ENCODE results near the gene AFF3. TPM values are rescaled to one million over a fixed set of nuclear protein-coding genes. Genes with fewer than 3 reads are reported as not detected.
"Not testable (repeated sequence)": the region's sequence is repeated elsewhere in the genome, so short reads cannot be mapped to it uniquely, and the experiment has no call there.

The AFF3 gene
- total and polyA plus RNA-seq, 3 experiments from 2014 or later = 0.48 to 1.3 (median 0.53) TPM

DNA sequence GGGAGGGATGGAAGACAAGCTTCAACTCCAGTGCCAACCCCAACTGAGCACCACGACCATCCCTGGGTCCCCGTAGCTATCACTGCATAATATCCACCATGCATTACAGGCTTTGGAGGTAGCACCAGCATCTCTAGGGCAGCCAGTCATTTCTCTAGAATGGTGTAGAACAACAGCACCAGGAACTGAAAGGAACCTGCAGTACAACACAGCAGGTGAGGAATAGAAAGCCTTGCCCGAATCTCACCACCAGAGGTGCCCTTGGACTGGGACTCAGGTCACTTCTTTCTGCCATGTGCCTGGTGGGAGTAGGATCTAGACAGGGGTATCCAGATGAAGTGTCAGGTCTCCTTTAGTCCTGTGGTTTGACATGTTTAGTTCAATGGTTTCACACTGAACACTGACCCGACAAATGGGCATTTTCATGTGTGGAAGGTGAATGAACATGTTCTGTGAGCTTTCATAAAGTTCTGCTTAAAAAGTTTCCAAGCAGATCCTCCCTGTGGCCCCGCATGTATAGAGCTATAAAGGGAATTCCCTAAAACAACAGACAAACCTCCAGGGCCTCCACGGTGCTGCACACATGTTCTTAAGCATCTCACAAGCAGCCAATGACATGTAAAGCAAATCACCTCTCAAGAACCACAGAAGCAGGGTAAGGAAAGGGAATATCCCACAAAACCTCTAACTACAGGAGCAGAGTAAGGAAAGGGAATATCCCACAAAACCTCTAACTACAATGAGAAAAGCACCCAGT is 208.3 kb downstream of the AFF3 start:
- no peaks in the 10 kb centered on the region for H3K36me3 Mint-ChIP-seq
- CTCF ChIA-PET = no interaction called here
- peaks cover 0 to 2% of the 10 kb centered on the region in 2 donors for H3K27me3 Mint-ChIP-seq

GRCh38 chr2:99933491-99933890 is 208.9 kb downstream of the AFF3 start:
- H3K4me3 ChIP-seq (ENCODE audit: low read length); DNase-seq; H3K36me3 ChIP-seq (ENCODE audit: insufficient read depth, low read length); POLR2A ChIA-PET; H3K9me3 Mint-ChIP-seq; H3K27ac Mint-ChIP-seq; H3K4me1 Mint-ChIP-seq; H3K27me3 Mint-ChIP-seq; H3K36me3 Mint-ChIP-seq; H3K27me3 ChIP-seq (ENCODE audit: insufficient read depth, low read length, poor library complexity, severe bottlenecking); H3K9me3 ChIP-seq (ENCODE audit: low read length); H3K4me3 Mint-ChIP-seq; CTCF ChIA-PET; H3K4me1 ChIP-seq (ENCODE audit: insufficient read depth, low read length); H3K27ac ChIP-seq (ENCODE audit: low read depth, low read length): not testable (repeated sequence)

More for the DNA sequence above, 208.3 kb downstream of the AFF3 start:
- Histone ChIP-seq H3K36me3 (ENCODE audit: insufficient read depth, low read length) (no peaks in the 10 kb centered on the region), H3K9me3 (ENCODE audit: low read length) (no peaks in the 10 kb centered on the region), H3K4me1 (ENCODE audit: insufficient read depth, low read length) (no peaks in the 10 kb centered on the region), H3K27me3 (ENCODE audit: insufficient read depth, low read length, poor library complexity, severe bottlenecking) (no peaks in the 10 kb centered on the region), H3K27ac (ENCODE audit: low read depth, low read length) (no peak overlapping the region), H3K4me3 (ENCODE audit: low read length) (no peak overlapping the region)
- POLR2A ChIA-PET = no interaction called here
- Mint-ChIP-seq H3K4me3 (no peak overlapping the region), H3K27ac (no peak overlapping the region), H3K4me1 (no peaks in the 10 kb centered on the region), H3K9me3 (no peaks in the 10 kb centered on the region)
- no peak for DNase-seq

GRCh38 chr2:99928470-99929053 is 213.8 kb downstream of the AFF3 start:
- no peaks in the 10 kb centered on the region for H3K36me3 Mint-ChIP-seq
- no peaks in the 10 kb centered on the region for H3K9me3 Mint-ChIP-seq
- Histone ChIP-seq H3K4me1 (ENCODE audit: insufficient read depth, low read length) (no peaks in the 10 kb centered on the region), H3K36me3 (ENCODE audit: insufficient read depth, low read length) (no peaks in the 10 kb centered on the region), H3K9me3 (ENCODE audit: low read length) (no peaks in the 10 kb centered on the region), H3K4me3 (ENCODE audit: low read length) (no peak overlapping the region), H3K27me3 (ENCODE audit: insufficient read depth, low read length, poor library complexity, severe bottlenecking) (no peaks in the 10 kb centered on the region), H3K27ac (ENCODE audit: low read depth, low read length) (no peak overlapping the region)
- H3K27ac Mint-ChIP-seq = no peak overlapping the region
- H3K4me3 Mint-ChIP-seq = no peak overlapping the region
- H3K4me1 Mint-ChIP-seq = no peaks in the 10 kb centered on the region
- ChIA-PET POLR2A (no interaction called here), CTCF (no interaction called here)
- DNase-seq = no peak
- peaks cover 2 to 4% of the 10 kb centered on the region in 2 donors for H3K27me3 Mint-ChIP-seq

GRCh38 chr2:99927690-99928207 is 214.6 kb downstream of the AFF3 start:
- H3K27me3 Mint-ChIP-seq; POLR2A ChIA-PET; H3K9me3 ChIP-seq (ENCODE audit: low read length); H3K36me3 Mint-ChIP-seq; H3K27ac Mint-ChIP-seq; H3K9me3 Mint-ChIP-seq; H3K4me1 Mint-ChIP-seq; H3K4me3 Mint-ChIP-seq; DNase-seq; H3K4me1 ChIP-seq (ENCODE audit: insufficient read depth, low read length); H3K4me3 ChIP-seq (ENCODE audit: low read length); CTCF ChIA-PET; H3K27me3 ChIP-seq (ENCODE audit: insufficient read depth, low read length, poor library complexity, severe bottlenecking); H3K27ac ChIP-seq (ENCODE audit: low read depth, low read length); H3K36me3 ChIP-seq (ENCODE audit: insufficient read depth, low read length): not testable (repeated sequence)

DNA sequence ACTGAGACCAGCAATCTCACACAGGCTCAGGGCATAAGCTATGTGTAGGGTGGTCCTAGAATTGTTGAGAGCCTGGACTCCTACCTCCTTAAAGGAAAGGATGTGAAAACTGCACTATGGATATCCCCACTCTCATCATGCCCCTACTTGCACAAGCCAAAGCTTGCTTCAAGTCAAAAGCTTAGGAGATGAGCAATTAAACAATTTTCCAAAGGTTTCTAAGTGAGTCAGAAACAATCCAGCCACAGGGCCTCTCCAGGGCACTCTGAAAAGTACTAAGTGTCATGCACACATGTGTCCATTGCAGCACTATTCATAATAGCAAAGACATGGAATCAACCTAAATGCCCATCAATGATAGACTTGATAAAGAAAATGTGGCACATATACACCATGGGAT is 215.4 kb downstream of the AFF3 start:
- no peaks in the 10 kb centered on the region for H3K36me3 Mint-ChIP-seq
- Histone ChIP-seq H3K36me3 (ENCODE audit: insufficient read depth, low read length) (no peaks in the 10 kb centered on the region), H3K27me3 (ENCODE audit: insufficient read depth, low read length, poor library complexity, severe bottlenecking) (no peaks in the 10 kb centered on the region), H3K4me3 (ENCODE audit: low read length) (no peak overlapping the region), H3K4me1 (ENCODE audit: insufficient read depth, low read length) (no peaks in the 10 kb centered on the region), H3K9me3 (ENCODE audit: low read length) (no peaks in the 10 kb centered on the region), H3K27ac (ENCODE audit: low read depth, low read length) (no peak overlapping the region)
- DNase-seq = no peak
- H3K27me3 Mint-ChIP-seq = peaks cover 2 to 4% of the 10 kb centered on the region in 2 donors
- peaks cover 0 to 3% (median 0%) of the 10 kb centered on the region in 5 donors for H3K9me3 Mint-ChIP-seq
- H3K4me3 Mint-ChIP-seq = peak overlapping the region in 1 of 7 donors; percentile 2
- CTCF ChIA-PET = no interaction called here
- POLR2A ChIA-PET = no interaction called here
- H3K27ac Mint-ChIP-seq = no peak overlapping the region
- H3K4me1 Mint-ChIP-seq = no peaks in the 10 kb centered on the region

- H3K27ac Mint-ChIP-seq = no peak overlapping the region
- Histone ChIP-seq H3K27me3 (ENCODE audit: insufficient read depth, low read length, poor library complexity, severe bottlenecking) (no peaks in the 10 kb centered on the region), H3K4me1 (ENCODE audit: insufficient read depth, low read length) (no peaks in the 10 kb centered on the region), H3K36me3 (ENCODE audit: insufficient read depth, low read length) (no peaks in the 10 kb centered on the region), H3K9me3 (ENCODE audit: low read length) (no peaks in the 10 kb centered on the region), H3K27ac (ENCODE audit: low read depth, low read length) (no peak overlapping the region), H3K4me3 (ENCODE audit: low read length) (no peak overlapping the region)
- H3K36me3 Mint-ChIP-seq = no peaks in the 10 kb centered on the region
- DNase-seq = no peak
- peaks cover 0 to 3% (median 0%) of the 10 kb centered on the region in 5 donors for H3K9me3 Mint-ChIP-seq
- H3K4me1 Mint-ChIP-seq = no peaks in the 10 kb centered on the region
- H3K4me3 Mint-ChIP-seq = no peak overlapping the region
- peaks cover 2 to 4% of the 10 kb centered on the region in 2 donors for H3K27me3 Mint-ChIP-seq
- POLR2A ChIA-PET = no interaction called here
- CTCF ChIA-PET = no interaction called here
Observed at GRCh38 chr2:99925960-99926359, 216.4 kb downstream of the AFF3 start.

DNA sequence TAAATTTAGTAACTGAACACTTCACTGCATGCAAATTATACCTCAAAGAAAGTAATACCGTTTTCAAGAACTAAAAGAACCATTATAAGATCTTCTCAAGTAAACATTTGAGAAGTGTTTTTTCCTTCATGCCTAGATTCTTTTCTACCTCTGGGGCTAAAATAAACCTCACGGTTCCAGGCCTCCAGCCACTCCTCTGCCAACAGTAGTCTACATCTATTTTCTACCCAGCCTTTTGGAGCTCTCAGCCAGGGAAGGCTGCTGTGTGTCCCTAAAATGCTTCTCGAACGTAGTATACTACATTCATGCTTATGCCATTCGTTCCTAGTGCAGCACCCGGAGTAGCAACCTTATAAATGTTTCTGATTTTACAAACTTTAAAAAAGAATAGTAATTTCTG is 219.7 kb downstream of the AFF3 start:
- no peaks in the 10 kb centered on the region for H3K4me1 Mint-ChIP-seq
- H3K27ac Mint-ChIP-seq = no peak overlapping the region
- DNase-seq = no peak
- ChIA-PET CTCF (no interaction called here), POLR2A (no interaction called here)
- Histone ChIP-seq H3K27me3 (ENCODE audit: insufficient read depth, low read length, poor library complexity, severe bottlenecking) (no peaks in the 10 kb centered on the region), H3K27ac (ENCODE audit: low read depth, low read length) (no peak overlapping the region), H3K4me3 (ENCODE audit: low read length) (no peak overlapping the region), H3K4me1 (ENCODE audit: insufficient read depth, low read length) (no peaks in the 10 kb centered on the region), H3K9me3 (ENCODE audit: low read length) (no peaks in the 10 kb centered on the region), H3K36me3 (ENCODE audit: insufficient read depth, low read length) (no peaks in the 10 kb centered on the region)
- H3K9me3 Mint-ChIP-seq = peaks cover 0 to 8% (median 0%) of the 10 kb centered on the region in 5 donors
- H3K36me3 Mint-ChIP-seq = no peaks in the 10 kb centered on the region
- H3K27me3 Mint-ChIP-seq = peaks cover 2 to 4% of the 10 kb centered on the region in 2 donors
- H3K4me3 Mint-ChIP-seq = no peak overlapping the region

GRCh38 chr2:99921903-99922302 is 220.5 kb downstream of the AFF3 start:
- H3K4me3 ChIP-seq (ENCODE audit: low read length) = no peak overlapping the region
- peaks cover 2 to 4% of the 10 kb centered on the region in 2 donors for H3K27me3 Mint-ChIP-seq
- H3K27ac ChIP-seq (ENCODE audit: low read depth, low read length) = no peak overlapping the region
- no peaks in the 10 kb centered on the region for H3K4me1 Mint-ChIP-seq
- peaks cover 0 to 8% (median 0%) of the 10 kb centered on the region in 5 donors for H3K9me3 Mint-ChIP-seq
- H3K36me3 Mint-ChIP-seq = no peaks in the 10 kb centered on the region
- no peaks in the 10 kb centered on the region for H3K36me3 ChIP-seq (ENCODE audit: insufficient read depth, low read length)
- H3K4me3 Mint-ChIP-seq = no peak overlapping the region
- ChIA-PET POLR2A (no interaction called here), CTCF (no interaction called here)
- H3K27ac Mint-ChIP-seq = no peak overlapping the region
- H3K4me1 ChIP-seq (ENCODE audit: insufficient read depth, low read length) = no peaks in the 10 kb centered on the region
- no peaks in the 10 kb centered on the region for H3K27me3 ChIP-seq (ENCODE audit: insufficient read depth, low read length, poor library complexity, severe bottlenecking)
- H3K9me3 ChIP-seq (ENCODE audit: low read length) = no peaks in the 10 kb centered on the region
- no peak for DNase-seq

Data from CD8-positive, alpha-beta memory T cell (primary cell).